DND-41 (cell line): ENCODE measurements around the gene PLSCR3.

Experiments used
- ATAC-seq: fragments of 200-7000 bp; cut with Tn5 transposase; 3 replicates; pipeline ENCODE4 v1.9.1; 2021; ENCODE audit warnings: low read depth; ENCODE audit not compliant: insufficient read depth
- DNase-seq: peaks from one replicate; pipeline ENCODE4 v3.0.0-alpha.2; 2020
- H2AFZ ChIP-seq: 2 replicates; pipeline ENCODE4 v1.6.0; 2012; ENCODE audit warnings: low read depth, low read length
- H3K27ac ChIP-seq: 2 replicates; pipeline ENCODE4 v1.5.1; 2012; ENCODE audit warnings: low read length, inconsistent platforms
- H3K27me3 ChIP-seq: fragments of 200-600 bp; sonication (generic); 2 replicates; pipeline ENCODE4 v1.6.0; 2012; ENCODE audit warnings: low read length, mild to moderate bottlenecking, inconsistent platforms; ENCODE audit not compliant: insufficient read depth, poor library complexity
- H3K36me3 ChIP-seq: 2 replicates; pipeline ENCODE4 v1.5.1; 2012; ENCODE audit warnings: low read length, inconsistent platforms; ENCODE audit not compliant: insufficient read depth
- H3K4me1 ChIP-seq: 2 replicates; pipeline ENCODE4 v1.5.1; 2012; ENCODE audit warnings: mild to moderate bottlenecking, low read length; ENCODE audit not compliant: insufficient read depth
- H3K4me2 ChIP-seq: 2 replicates; pipeline ENCODE4 v1.6.0; 2012; ENCODE audit warnings: mild to moderate bottlenecking, moderate library complexity, low read length, inconsistent platforms; ENCODE audit not compliant: insufficient read depth
- H3K4me3 ChIP-seq, 2 experiments: fragments of 200-600 bp in 1 of 2; shearing (Covaris generic) in 1 of 2; 2 replicates each; pipeline ENCODE4 v1.5.1; 2012 to 2016; ENCODE audit warnings: inconsistent platforms in 2 of 2, low read length in 2 of 2, mild to moderate bottlenecking in 2 of 2, low read depth in 1 of 2, moderate library complexity in 1 of 2
- H3K79me2 ChIP-seq: 2 replicates; pipeline ENCODE4 v1.6.0; 2012; ENCODE audit warnings: low read length, inconsistent platforms; ENCODE audit not compliant: insufficient read depth
- H3K9ac ChIP-seq: 2 replicates; pipeline ENCODE4 v1.6.0; 2012; ENCODE audit warnings: low read depth, mild to moderate bottlenecking, inconsistent platforms, low read length, moderate library complexity
- H3K9me3 ChIP-seq: 2 replicates; pipeline ENCODE4 v1.5.1; 2012; ENCODE audit warnings: low read length, moderate library complexity, mild to moderate bottlenecking, inconsistent platforms; ENCODE audit not compliant: insufficient read depth, severe bottlenecking
- H4K20me1 ChIP-seq: 2 replicates; pipeline ENCODE4 v1.6.0; 2012; ENCODE audit warnings: low read length; ENCODE audit not compliant: insufficient read depth
- EZH2 ChIP-seq: IDR thresholded peaks from 3 replicates; pipeline ENCODE4 v1.6.1; 2012; ENCODE audit warnings: borderline replicate concordance, low read depth, mild to moderate bottlenecking, moderate library complexity, low read length, inconsistent platforms; ENCODE audit not compliant: severe bottlenecking
- TF ChIP-seq, protein P1 (sequence below): IDR thresholded peaks from 2 replicates; pipeline ENCODE4 v1.5.1; 2012; ENCODE audit warnings: borderline replicate concordance, low read length, moderate library complexity, mild to moderate bottlenecking; ENCODE audit not compliant: poor library complexity, severe bottlenecking; ENCODE audit errors: extremely low read depth

PLSCR3 gene

DNA sequence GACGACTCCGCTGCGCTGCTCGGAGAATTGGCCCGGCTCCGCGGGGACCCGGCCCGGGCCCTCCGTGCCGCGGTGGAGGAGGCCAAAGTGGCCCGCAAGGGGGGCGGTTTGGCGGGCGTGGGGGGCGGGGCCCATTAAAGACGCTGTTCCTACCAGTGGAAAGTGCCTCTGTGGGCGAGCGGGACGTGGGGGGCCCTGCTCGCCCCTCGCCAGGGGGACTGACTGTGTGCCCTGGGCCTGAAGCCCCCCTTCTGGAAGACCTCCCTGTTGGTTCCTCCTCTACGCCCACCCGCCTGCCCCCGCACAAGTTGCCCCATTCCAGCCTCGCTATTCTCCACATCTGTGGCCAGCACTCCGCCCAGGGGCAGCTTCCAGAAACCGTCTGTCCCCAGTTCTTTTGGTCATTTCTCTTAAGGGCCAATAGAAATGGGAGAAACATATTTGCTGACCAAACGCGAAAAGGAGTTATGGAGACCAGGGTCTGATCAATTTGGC, 43.1 kb upstream of the PLSCR3 start:
- Histone ChIP-seq H4K20me1 (no peaks in the 10 kb centered on the region), H3K79me2 (peaks cover 15% of the 10 kb centered on the region), H3K36me3 (peaks cover 4% of the 10 kb centered on the region; the same call in 1 of the 2 replicates), H3K9ac (no peak overlapping the region), H3K4me2 (peak overlapping the region; percentile 39), H2AFZ (no peak overlapping the region), H3K9me3 (no peaks in the 10 kb centered on the region), H3K4me3 (no peak overlapping the region), H3K27ac (no peak overlapping the region), H3K27me3 (no peaks in the 10 kb centered on the region), H3K4me1 (peaks cover 17% of the 10 kb centered on the region)
- DNase-seq, result no peak
- no peak for ATAC-seq
- TF ChIP-seq, protein P1, sequence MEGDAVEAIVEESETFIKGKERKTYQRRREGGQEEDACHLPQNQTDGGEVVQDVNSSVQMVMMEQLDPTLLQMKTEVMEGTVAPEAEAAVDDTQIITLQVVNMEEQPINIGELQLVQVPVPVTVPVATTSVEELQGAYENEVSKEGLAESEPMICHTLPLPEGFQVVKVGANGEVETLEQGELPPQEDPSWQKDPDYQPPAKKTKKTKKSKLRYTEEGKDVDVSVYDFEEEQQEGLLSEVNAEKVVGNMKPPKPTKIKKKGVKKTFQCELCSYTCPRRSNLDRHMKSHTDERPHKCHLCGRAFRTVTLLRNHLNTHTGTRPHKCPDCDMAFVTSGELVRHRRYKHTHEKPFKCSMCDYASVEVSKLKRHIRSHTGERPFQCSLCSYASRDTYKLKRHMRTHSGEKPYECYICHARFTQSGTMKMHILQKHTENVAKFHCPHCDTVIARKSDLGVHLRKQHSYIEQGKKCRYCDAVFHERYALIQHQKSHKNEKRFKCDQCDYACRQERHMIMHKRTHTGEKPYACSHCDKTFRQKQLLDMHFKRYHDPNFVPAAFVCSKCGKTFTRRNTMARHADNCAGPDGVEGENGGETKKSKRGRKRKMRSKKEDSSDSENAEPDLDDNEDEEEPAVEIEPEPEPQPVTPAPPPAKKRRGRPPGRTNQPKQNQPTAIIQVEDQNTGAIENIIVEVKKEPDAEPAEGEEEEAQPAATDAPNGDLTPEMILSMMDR, result no peak
- TF ChIP-seq EZH2, result no peak

DNA sequence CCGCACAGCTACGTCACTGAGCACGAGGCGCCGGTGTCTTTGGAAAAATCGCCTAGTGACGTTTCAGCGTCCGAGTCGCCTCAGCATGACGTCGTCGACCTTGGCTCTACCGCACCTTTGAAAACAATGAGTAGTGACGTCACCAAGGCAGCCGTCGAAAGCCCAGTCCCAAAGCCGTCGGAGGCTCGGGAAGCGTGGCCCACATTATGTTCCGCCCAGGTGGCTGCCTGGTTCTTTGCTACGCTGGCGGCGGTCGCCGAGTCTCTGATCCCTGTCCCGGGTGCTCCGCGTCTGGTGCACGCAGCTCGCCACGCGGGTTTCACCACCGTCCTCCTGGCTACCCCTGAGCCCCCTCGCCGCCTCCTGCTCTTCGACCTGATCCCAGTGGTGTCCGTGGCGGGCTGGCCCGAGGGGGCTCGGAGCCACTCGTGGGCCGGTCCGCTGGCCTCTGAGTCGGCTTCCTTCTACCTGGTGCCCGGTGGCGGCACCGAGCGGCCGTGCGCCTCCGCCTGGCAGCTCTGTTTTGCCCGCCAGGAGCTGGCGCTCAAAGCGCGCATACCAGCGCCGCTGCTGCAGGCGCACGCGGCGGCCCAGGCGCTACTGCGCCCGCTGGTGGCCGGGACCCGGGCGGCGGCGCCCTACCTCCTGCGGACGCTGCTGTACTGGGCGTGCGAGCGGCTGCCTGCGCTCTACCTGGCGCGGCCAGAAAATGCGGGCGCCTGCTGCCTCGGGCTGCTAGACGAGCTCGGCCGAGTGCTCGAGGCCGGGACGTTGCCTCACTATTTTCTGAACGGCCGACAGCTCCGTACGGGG, 42.4 kb upstream of the PLSCR3 start:
- H3K79me2 ChIP-seq, result peaks cover 15% of the 10 kb centered on the region
- peaks cover 4% of the 10 kb centered on the region; the same call in 1 of the 2 replicates for H3K36me3 ChIP-seq
- peak overlapping the region; percentile 90 for H3K4me2 ChIP-seq
- TF ChIP-seq, protein P1, result peak; percentile 53
- no peak for TF ChIP-seq EZH2
- H3K27ac ChIP-seq, result no peak overlapping the region; the same call in 1 of the 2 replicates
- no peaks in the 10 kb centered on the region for H3K27me3 ChIP-seq
- H3K9me3 ChIP-seq, result no peaks in the 10 kb centered on the region
- no peaks in the 10 kb centered on the region for H4K20me1 ChIP-seq
- peak overlapping the region in 1 of 2 experiments; percentile 82; a peak in 2 of 4 replicates for H3K4me3 ChIP-seq
- ATAC-seq, result peak; percentile 46
- peaks cover 17% of the 10 kb centered on the region for H3K4me1 ChIP-seq
- DNase-seq, result peak; percentile 57
- no peak overlapping the region for H2AFZ ChIP-seq
- peak overlapping the region; percentile 64 for H3K9ac ChIP-seq

DNA sequence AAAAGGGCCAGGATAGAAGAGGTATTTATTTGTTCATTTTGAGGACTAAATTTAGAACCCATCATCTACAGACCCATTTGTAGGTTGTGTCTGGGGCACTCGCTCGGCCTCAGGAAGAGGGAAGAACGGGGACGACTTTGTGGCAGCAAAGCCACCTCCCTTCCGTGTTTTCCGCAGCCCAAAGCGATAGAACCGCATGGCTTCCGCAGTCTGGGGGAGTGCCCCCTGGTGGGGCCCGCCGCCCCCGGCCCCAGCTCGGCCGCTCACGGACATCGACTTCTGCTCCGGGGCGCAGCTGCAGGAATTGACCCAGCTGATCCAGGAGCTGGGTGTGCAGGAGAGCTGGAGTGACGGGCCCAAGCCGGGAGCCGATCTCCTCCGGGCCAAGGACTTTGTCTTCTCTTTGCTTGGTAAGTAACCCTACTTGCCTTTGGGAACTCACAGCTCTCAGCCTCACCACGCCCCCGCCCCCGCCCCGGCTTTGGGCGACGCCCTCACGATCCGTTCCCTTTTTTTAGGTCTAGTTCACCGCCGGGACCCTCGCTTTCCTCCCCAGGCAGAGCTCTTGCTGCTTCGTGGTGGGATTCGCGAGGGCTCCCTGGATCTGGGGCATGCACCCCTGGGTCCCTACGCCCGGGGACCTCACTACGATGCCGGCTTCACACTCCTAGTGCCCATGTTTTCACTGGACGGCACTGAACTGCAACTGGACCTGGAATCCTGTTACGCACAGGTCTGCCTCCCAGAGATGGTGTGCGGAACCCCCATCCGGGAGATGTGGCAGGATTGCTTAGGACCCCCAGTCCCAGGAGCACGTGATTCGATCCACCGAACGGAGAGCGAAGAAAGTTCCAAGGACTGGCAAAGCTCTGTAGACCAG, 41.6 kb upstream of the PLSCR3 start:
- Histone ChIP-seq H4K20me1 (no peaks in the 10 kb centered on the region), H3K9me3 (no peaks in the 10 kb centered on the region), H3K27me3 (no peaks in the 10 kb centered on the region), H2AFZ (peak overlapping the region; percentile 86), H3K79me2 (peaks cover 15% of the 10 kb centered on the region), H3K4me1 (peaks cover 17% of the 10 kb centered on the region), H3K27ac (peak overlapping the region; percentile 77), H3K4me2 (peak overlapping the region; percentile 90), H3K36me3 (peaks cover 4% of the 10 kb centered on the region; the same call in 1 of the 2 replicates), H3K4me3 (peak overlapping the region; percentile 72 to 82), H3K9ac (peak overlapping the region; percentile 64)
- DNase-seq, result peak; percentile 53
- peak; percentile 32 for ATAC-seq
- TF ChIP-seq, protein P1, result peak; percentile 41
- no peak for TF ChIP-seq EZH2
